HG03520 (cell line): ENCODE data around the gene B9D2.

Experiments used
- ATAC-seq: cut with Tn5 transposase; IDR thresholded peaks from one replicate; pipeline ENCODE4 v1.9.1; 2021; ENCODE audit warnings: mild to moderate bottlenecking, moderate library complexity; ENCODE audit not compliant: unreplicated experiment

Gene B9D2

GRCh38 chr19:41328157-41328841 is 35.6 kb downstream of the B9D2 start:
- ATAC-seq: peak; percentile 24

- ATAC-seq: peak; percentile 43
Measured at GRCh38 chr19:41327576-41328156, 36.3 kb downstream of the B9D2 start.

- no peak for ATAC-seq
Measured at GRCh38 chr19:41327076-41327575, 36.8 kb downstream of the B9D2 start.

GRCh38 chr19:41325947-41326706 is 37.8 kb downstream of the B9D2 start:
- no peak for ATAC-seq

GRCh38 chr19:41325640-41325946 is 38.4 kb downstream of the B9D2 start:
- ATAC-seq: no peak

GRCh38 chr19:41324921-41325639 is 38.9 kb downstream of the B9D2 start:
- ATAC-seq: no peak

- ATAC-seq: no peak
Measured at GRCh38 chr19:41324231-41324702, 39.7 kb downstream of the B9D2 start.

GRCh38 chr19:41323430-41324125 is 40.4 kb downstream of the B9D2 start:
- no peak for ATAC-seq

- no peak for ATAC-seq
Measured at GRCh38 chr19:41323023-41323422, 40.9 kb downstream of the B9D2 start.

- ATAC-seq: no peak
Measured at GRCh38 chr19:41322451-41322850, 41.5 kb downstream of the B9D2 start.

GRCh38 chr19:41321600-41322270 is 42.2 kb downstream of the B9D2 start:
- no peak for ATAC-seq

GRCh38 chr19:41321204-41321599 is 42.7 kb downstream of the B9D2 start:
- ATAC-seq: no peak

- no peak for ATAC-seq
Measured at GRCh38 chr19:41320568-41320967, 43.4 kb downstream of the B9D2 start.

- no peak for ATAC-seq
Measured at GRCh38 chr19:41320185-41320518, 43.8 kb downstream of the B9D2 start.

GRCh38 chr19:41319500-41320184 is 44.3 kb downstream of the B9D2 start:
- no peak for ATAC-seq

GRCh38 chr19:41318696-41319499 is 45.1 kb downstream of the B9D2 start:
- ATAC-seq: no peak

GRCh38 chr19:41316306-41316920 is 47.5 kb downstream of the B9D2 start:
- no peak for ATAC-seq

GRCh38 chr19:41311613-41312012 is 52.3 kb downstream of the B9D2 start:
- ATAC-seq: no peak
